Naive thymus-derived CD4-positive, alpha-beta T cell (primary cell): Measurements from ENCODE around the gene FHOD1. TPM values are rescaled to one million over a fixed set of nuclear protein-coding genes. Genes with fewer than 3 reads are reported as not detected.

Experiments used
- ATAC-seq: fragments of 150-1000 bp; cut with Tn5 transposase; 2 replicates; pipeline ENCODE4 v1.10.0; 2021; ENCODE audit warnings: mild to moderate bottlenecking, moderate library complexity
- CTCF ChIA-PET: fragments of 350-600 bp; sonication (Branson Sonifier 250); formaldehyde crosslinking; loops from one replicate; lab custom pipeline; 2021; ENCODE audit warnings: antibody characterized with exemption; lab: Charles Lee
- POLR2A ChIA-PET: fragments of 350-600 bp; sonication (Branson Sonifier 250); formaldehyde crosslinking; loops from one replicate; lab custom pipeline; 2021; ENCODE audit warnings: antibody characterized with exemption, inconsistent platforms; lab: Charles Lee
- DNase-seq, 9 donors: peaks; one replicate each; pipeline versions ENCODE4 v3.0.0 to v3.0.0-alpha.2; 2020 to 2022; ENCODE audit warnings: mixed read lengths in 1 of 9
- H3K27ac ChIP-seq: one replicate; pipeline ENCODE4 v1.7.0; 2013; ENCODE audit warnings: mild to moderate bottlenecking, low read depth, low read length, moderate library complexity
- H3K27me3 ChIP-seq, 2 donors: one replicate each; pipeline ENCODE4 v1.7.0; 2013; ENCODE audit warnings: low read length in 2 of 2, mild to moderate bottlenecking in 2 of 2, moderate library complexity in 2 of 2; ENCODE audit not compliant: control insufficient read depth in 2 of 2, insufficient read depth in 2 of 2
- H3K36me3 ChIP-seq, 3 experiments: 1 replicate in 2 of 3; 2 replicates in 1 of 3; pipeline ENCODE4 v1.7.0; 2013; ENCODE audit warnings: low read length in 3 of 3, mild to moderate bottlenecking in 3 of 3, moderate library complexity in 1 of 3; ENCODE audit not compliant: insufficient read depth in 3 of 3, control insufficient read depth in 2 of 3
- H3K4me1 ChIP-seq, 2 donors: one replicate each; pipeline ENCODE4 v1.7.0; 2013; ENCODE audit warnings: low read length in 2 of 2, mild to moderate bottlenecking in 2 of 2, moderate library complexity in 1 of 2; ENCODE audit not compliant: control insufficient read depth in 2 of 2, insufficient read depth in 2 of 2
- H3K4me3 ChIP-seq: 2 replicates; pipeline ENCODE4 v1.7.0; 2013; ENCODE audit warnings: mild to moderate bottlenecking, low read length
- H3K9me3 ChIP-seq, 3 experiments: 1 replicate in 2 of 3; 2 replicates in 1 of 3; pipeline ENCODE4 v1.7.0; 2013; ENCODE audit warnings: low read length in 3 of 3; ENCODE audit not compliant: control insufficient read depth in 2 of 3
- H3K27ac Mint-ChIP-seq, 9 donors: one replicate each; pipeline ENCODE4 v1.8.0; 2020 to 2022; ENCODE audit warnings: mixed read lengths in 9 of 9, mild to moderate bottlenecking in 8 of 9, moderate library complexity in 5 of 9, inconsistent platforms in 2 of 9
- H3K27me3 Mint-ChIP-seq, 5 donors: one replicate each; pipeline ENCODE4 v1.8.0; 2021 to 2022; ENCODE audit warnings: mixed read lengths in 5 of 5, mild to moderate bottlenecking in 1 of 5
- H3K36me3 Mint-ChIP-seq, 5 donors: one replicate each; pipeline ENCODE4 v1.8.0; 2020 to 2022; ENCODE audit warnings: mixed read lengths in 5 of 5, mild to moderate bottlenecking in 3 of 5, inconsistent platforms in 1 of 5
- H3K4me1 Mint-ChIP-seq, 7 donors: one replicate each; pipeline ENCODE4 v1.8.0; 2020 to 2022; ENCODE audit warnings: mixed read lengths in 7 of 7, mild to moderate bottlenecking in 3 of 7, inconsistent platforms in 1 of 7
- H3K4me3 Mint-ChIP-seq, 10 donors: one replicate each; pipeline ENCODE4 v1.8.0; 2020 to 2022; ENCODE audit warnings: mild to moderate bottlenecking in 10 of 10, mixed read lengths in 10 of 10, moderate library complexity in 6 of 10, inconsistent platforms in 2 of 10
- H3K9me3 Mint-ChIP-seq, 11 donors: one replicate each; pipeline ENCODE4 v1.8.0; 2020 to 2022; ENCODE audit warnings: mixed read lengths in 11 of 11, mild to moderate bottlenecking in 4 of 11, inconsistent platforms in 1 of 11, moderate library complexity in 1 of 11
- intact Hi-C, 2 donors: fragments of 100-400 bp; cut with micrococcal nuclease; formaldehyde crosslinking; loops; one replicate each; pipeline ENCODE4 v1.15.1; 2023
- polyA plus RNA-seq, 2 donors: library from polyadenylated mRNA; unstranded; fragments of 300-500 nt; fragmentation: Illumina TruSeq; gene quantifications; one replicate each; pipeline ENCODE4 v1.2.3, GENCODE V29; 2021
- total RNA-seq, 6 experiments: library from RNA in 5 of 6; stranded (reverse) in 5 of 6; gene quantifications; 1 replicate in 5 of 6; 2 replicates in 1 of 6; pipeline ENCODE4 v1.2.3 and lab custom pipeline; 2021 to 2026

FHOD1 gene
- total and polyA plus RNA-seq, 7 experiments from 2014 or later = 3.6 to 81.7 (median 32.6) TPM

DNA sequence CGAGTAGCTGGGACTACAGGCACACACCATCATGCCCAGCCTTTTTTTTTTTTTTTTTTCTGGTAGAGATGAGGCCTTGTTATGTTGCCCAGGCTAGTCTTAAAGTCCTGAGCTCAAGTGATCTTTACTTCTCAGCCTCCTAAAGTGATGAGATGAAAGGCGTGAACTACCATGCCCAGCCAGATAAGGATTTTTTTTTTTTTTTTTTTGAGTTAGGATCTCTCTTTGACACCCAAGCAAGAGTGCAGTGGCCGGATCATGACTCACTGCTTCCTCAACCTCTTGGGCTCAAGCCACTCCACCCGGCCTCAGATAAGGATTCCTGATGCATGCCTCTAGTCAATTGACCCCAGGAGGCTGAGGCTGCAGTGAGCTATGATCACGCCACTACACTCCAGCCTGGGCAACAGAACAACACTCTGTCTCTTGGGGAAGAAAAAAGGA, 20.9 kb upstream of the FHOD1 start:
- Histone ChIP-seq H3K27me3 (no peaks in the 10 kb centered on the region), H3K27ac (no peak overlapping the region), H3K4me3 (no peak overlapping the region), H3K4me1 (no peaks in the 10 kb centered on the region), H3K36me3 (no peaks in the 10 kb centered on the region), H3K9me3 (no peaks in the 10 kb centered on the region)
- intact Hi-C loops = no loop called here
- no peaks in the 10 kb centered on the region for H3K4me1 Mint-ChIP-seq
- DNase-seq = no peak
- ATAC-seq = no peak
- H3K36me3 Mint-ChIP-seq = peaks cover 0 to 3% (median 0%) of the 10 kb centered on the region in 5 donors
- H3K27me3 Mint-ChIP-seq = peaks cover 0 to 20% (median 6%) of the 10 kb centered on the region in 5 donors
- H3K4me3 Mint-ChIP-seq = no peak overlapping the region
- no peak overlapping the region for H3K27ac Mint-ChIP-seq
- CTCF ChIA-PET = interaction anchor here (0.7 kb wide), 1 partner anchor 9 kb away, joined by 7 read pairs; no protein-coding TSS in a partner anchor
- POLR2A ChIA-PET = interaction anchor here (0.7 kb wide), 1 partner anchor 10 kb away, joined by 3 read pairs; no protein-coding TSS in a partner anchor
- no peaks in the 10 kb centered on the region for H3K9me3 Mint-ChIP-seq

DNA sequence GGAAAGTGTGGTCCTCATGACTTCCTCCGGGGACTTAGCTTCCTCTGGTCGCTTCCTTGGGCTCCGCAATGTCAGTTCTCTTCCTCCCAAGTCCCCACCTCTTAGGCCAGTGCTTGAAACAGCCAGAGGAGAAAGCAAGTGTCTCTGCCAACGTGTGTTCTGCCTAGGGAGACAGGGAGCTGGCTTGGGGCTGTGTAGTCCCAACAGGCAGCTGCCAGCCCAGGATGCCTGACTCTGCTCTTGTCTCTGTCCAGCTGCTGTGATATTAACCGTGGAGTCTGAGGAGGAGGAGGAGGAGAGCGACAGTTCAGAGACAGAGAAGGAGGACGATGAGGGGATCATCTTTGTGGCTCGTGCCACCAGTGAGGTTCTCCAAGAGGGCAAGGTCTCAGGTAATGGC, 18.6 kb upstream of the FHOD1 start:
- Mint-ChIP-seq H3K27me3 (peaks cover 0 to 32% (median 21%) of the 10 kb centered on the region in 5 donors), H3K27ac (peak overlapping the region in 1 of 9 donors; percentile 8), H3K4me1 (peaks cover 0 to 1% (median 0%) of the 10 kb centered on the region in 7 donors), H3K4me3 (no peak overlapping the region), H3K36me3 (no peaks in the 10 kb centered on the region), H3K9me3 (no peaks in the 10 kb centered on the region)
- ChIA-PET CTCF (no interaction called here), POLR2A (interaction anchor here (1.0 kb wide), 1 partner anchor 18 kb away, joined by 3 read pairs; no protein-coding TSS in a partner anchor)
- intact Hi-C loops = no loop called here
- Histone ChIP-seq H3K9me3 (no peaks in the 10 kb centered on the region), H3K4me3 (no peak overlapping the region), H3K27me3 (no peaks in the 10 kb centered on the region), H3K27ac (no peak overlapping the region), H3K4me1 (no peaks in the 10 kb centered on the region), H3K36me3 (no peaks in the 10 kb centered on the region)
- ATAC-seq (no peak), DNase-seq (no peak)

DNA sequence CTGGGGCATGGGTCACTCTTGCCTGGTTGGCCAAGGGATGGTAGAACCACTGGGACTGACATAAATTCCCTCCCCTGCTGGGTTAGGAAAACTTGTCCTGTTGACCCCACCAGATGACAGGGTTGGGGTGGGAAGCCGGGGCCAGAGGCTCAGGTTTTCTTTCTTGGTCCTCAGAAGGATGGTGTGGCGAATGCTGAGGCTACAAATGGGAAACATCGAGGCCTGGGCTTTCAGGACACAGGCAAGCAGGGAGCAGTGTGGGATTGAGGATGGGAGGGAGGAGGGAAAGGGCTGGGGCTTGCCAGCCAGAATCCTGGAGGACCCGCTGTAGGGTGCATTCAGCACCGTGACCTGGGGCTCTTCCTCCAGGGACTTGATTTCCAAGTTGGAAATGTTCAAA, 17.6 kb upstream of the FHOD1 start:
- peaks cover 0 to 35% (median 21%) of the 10 kb centered on the region in 5 donors for H3K27me3 Mint-ChIP-seq
- Histone ChIP-seq H3K27ac (no peak overlapping the region), H3K9me3 (no peaks in the 10 kb centered on the region), H3K4me1 (no peaks in the 10 kb centered on the region), H3K27me3 (no peaks in the 10 kb centered on the region), H3K36me3 (no peaks in the 10 kb centered on the region), H3K4me3 (no peak overlapping the region)
- no peak for ATAC-seq
- no peak overlapping the region for H3K27ac Mint-ChIP-seq
- POLR2A ChIA-PET = no interaction called here
- intact Hi-C loops = no loop called here
- DNase-seq = no peak
- no peaks in the 10 kb centered on the region for H3K36me3 Mint-ChIP-seq
- H3K9me3 Mint-ChIP-seq = no peaks in the 10 kb centered on the region
- H3K4me1 Mint-ChIP-seq = peaks cover 0 to 5% (median 0%) of the 10 kb centered on the region in 7 donors
- no peak overlapping the region for H3K4me3 Mint-ChIP-seq
- CTCF ChIA-PET = no interaction called here

DNA sequence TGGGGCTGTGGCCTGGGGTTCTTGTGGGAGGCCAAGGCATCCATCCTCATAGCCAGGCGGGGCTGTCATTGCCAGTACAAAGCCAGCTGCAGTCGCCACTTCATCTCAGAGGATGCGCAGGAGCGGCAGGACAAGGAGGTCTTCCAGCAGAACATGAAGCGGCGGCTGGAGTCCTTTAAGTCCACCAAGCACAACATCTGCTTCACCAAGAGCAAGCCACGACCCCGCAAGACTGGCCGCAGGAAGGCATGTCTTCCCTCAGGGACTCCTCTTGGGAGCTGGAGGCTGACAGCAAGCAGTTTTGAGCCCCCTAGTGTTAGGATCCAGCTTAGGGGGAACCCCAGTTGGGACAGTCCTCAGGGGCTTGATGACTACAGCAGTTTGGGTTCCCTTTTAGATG, 17.0 kb upstream of the FHOD1 start:
- H3K27ac Mint-ChIP-seq = peak overlapping the region in 1 of 9 donors; percentile 30
- no peaks in the 10 kb centered on the region for H3K36me3 ChIP-seq
- no peaks in the 10 kb centered on the region for H3K36me3 Mint-ChIP-seq
- H3K4me1 ChIP-seq = no peaks in the 10 kb centered on the region
- intact Hi-C loops = no loop called here
- no peak for DNase-seq
- H3K27ac ChIP-seq = no peak overlapping the region
- ATAC-seq = no peak
- no peak overlapping the region for H3K4me3 Mint-ChIP-seq
- H3K4me1 Mint-ChIP-seq = peaks cover 0 to 5% (median 0%) of the 10 kb centered on the region in 7 donors
- peaks cover 0 to 35% (median 21%) of the 10 kb centered on the region in 5 donors for H3K27me3 Mint-ChIP-seq
- H3K27me3 ChIP-seq = no peaks in the 10 kb centered on the region
- H3K4me3 ChIP-seq = no peak overlapping the region
- no peaks in the 10 kb centered on the region for H3K9me3 ChIP-seq
- POLR2A ChIA-PET = no interaction called here
- no peaks in the 10 kb centered on the region for H3K9me3 Mint-ChIP-seq
- CTCF ChIA-PET = interaction anchor here (0.6 kb wide), 1 partner anchor 335 kb away, joined by 3 read pairs; no protein-coding TSS in a partner anchor

DNA sequence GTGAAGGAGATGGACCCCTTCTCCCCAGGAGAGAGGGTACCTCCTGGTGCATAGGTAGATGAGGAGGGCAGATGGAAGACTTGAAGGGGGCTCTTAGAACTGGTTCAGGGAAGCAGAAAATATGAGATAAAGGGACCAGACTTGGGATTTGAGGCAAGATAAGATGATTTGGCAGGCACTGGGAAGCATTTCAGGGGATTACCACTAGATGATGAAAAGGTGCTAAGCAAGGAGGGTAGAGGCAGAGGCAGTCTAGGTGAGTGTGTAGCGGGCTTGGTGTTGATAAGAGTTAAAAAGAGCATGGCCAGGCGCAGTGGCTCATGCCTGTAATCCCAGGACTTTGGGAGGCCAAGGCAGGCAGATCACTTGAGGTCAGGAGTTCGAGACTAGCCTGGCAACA, 15.9 kb upstream of the FHOD1 start:
- H3K9me3 Mint-ChIP-seq = no peaks in the 10 kb centered on the region
- H3K4me1 ChIP-seq = no peaks in the 10 kb centered on the region
- H3K27ac ChIP-seq = no peak overlapping the region
- no peaks in the 10 kb centered on the region for H3K9me3 ChIP-seq
- peak overlapping the region in 1 of 9 donors; percentile 6 for H3K27ac Mint-ChIP-seq
- H3K27me3 Mint-ChIP-seq = peaks cover 0 to 35% (median 21%) of the 10 kb centered on the region in 5 donors
- H3K4me1 Mint-ChIP-seq = peaks cover 0 to 5% (median 0%) of the 10 kb centered on the region in 7 donors
- H3K27me3 ChIP-seq = no peaks in the 10 kb centered on the region
- no peak overlapping the region for H3K4me3 ChIP-seq
- ChIA-PET CTCF (no interaction called here), POLR2A (no interaction called here)
- H3K36me3 Mint-ChIP-seq = no peaks in the 10 kb centered on the region
- no peak for DNase-seq
- intact Hi-C loops = no loop called here
- ATAC-seq = no peak
- no peaks in the 10 kb centered on the region for H3K36me3 ChIP-seq
- no peak overlapping the region for H3K4me3 Mint-ChIP-seq

DNA sequence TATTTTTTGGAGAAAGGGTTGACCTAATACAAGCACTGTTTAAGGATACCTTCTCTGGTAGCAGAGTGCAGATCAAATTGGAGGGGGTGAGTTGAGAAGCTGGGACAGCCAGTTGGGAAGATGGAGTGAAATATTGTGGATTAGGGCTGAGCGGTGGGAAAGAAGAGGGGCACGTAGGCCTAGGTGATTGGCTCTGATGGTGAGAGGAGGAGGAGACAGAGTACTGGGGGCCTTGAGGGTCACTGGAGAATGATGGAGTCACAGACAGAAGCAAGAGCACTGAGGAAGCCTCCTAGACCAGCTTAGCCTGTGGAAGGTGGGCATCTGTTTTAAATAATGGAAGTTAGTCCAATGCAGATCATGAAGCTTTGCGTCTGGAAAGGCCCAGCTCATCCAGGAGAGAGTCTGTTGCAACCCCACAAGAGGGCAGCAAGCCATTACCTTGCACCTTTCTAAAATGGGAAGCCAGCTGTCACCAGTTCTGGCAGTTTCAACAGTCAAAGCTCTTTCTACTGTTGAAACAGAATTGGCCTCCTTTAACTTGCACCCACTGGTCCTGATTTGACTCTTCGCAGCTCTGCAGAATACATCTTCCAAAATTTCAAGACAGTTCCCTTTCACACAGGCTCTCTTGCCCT, 13.3 kb upstream of the FHOD1 start:
- ChIA-PET CTCF (interaction anchor here (0.6 kb wide), 1 partner anchor 321 kb away, joined by 3 read pairs; no protein-coding TSS in a partner anchor), POLR2A (interaction anchor here (0.6 kb wide), 1 partner anchor 9 kb away, joined by 3 read pairs; no protein-coding TSS in a partner anchor)
- no peaks in the 10 kb centered on the region for H3K4me1 ChIP-seq
- no peaks in the 10 kb centered on the region for H3K36me3 ChIP-seq
- H3K27me3 ChIP-seq = no peaks in the 10 kb centered on the region
- Mint-ChIP-seq H3K27me3 (peaks cover 0 to 41% (median 22%) of the 10 kb centered on the region in 5 donors), H3K4me1 (peaks cover 0 to 5% (median 0%) of the 10 kb centered on the region in 7 donors), H3K9me3 (no peaks in the 10 kb centered on the region), H3K27ac (no peak overlapping the region), H3K36me3 (no peaks in the 10 kb centered on the region), H3K4me3 (no peak overlapping the region)
- no peak overlapping the region for H3K27ac ChIP-seq
- H3K4me3 ChIP-seq = no peak overlapping the region
- ATAC-seq = peak; percentile 60
- intact Hi-C loops = loop anchor here in 1 of 2 donors (2.0 kb wide), 1 partner anchor 138 kb away; no protein-coding TSS in a partner anchor
- no peaks in the 10 kb centered on the region for H3K9me3 ChIP-seq
- DNase-seq = no peak
